ENCODE data around the gene ATXN10.

DNA sequence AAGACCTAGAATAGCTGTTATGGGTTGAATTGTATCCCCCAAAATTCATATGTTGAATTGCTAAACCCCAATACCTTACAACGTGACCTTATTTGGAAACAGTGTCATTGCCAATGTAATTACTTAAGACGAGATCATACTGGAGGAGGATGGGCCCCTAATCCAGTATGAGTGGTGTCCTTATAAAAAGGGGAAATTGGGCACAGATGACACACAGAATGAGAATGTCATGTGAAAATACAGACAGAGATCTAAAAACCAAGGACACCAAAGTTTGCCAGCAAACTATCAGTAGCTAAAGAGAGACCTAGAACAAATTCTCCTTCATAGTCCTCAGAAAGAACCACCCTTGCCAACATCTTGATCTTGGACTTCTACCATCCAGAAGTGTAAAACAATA lies 127.7 kb downstream of the ATXN10 start:
- TF ChIP-seq CTCF (IDR thresholded peaks at IDR 0.05) = no peak
- no peak for TF ChIP-seq POLR2A (IDR thresholded peaks at IDR 0.05)

Data from lower leg skin (tissue), 3 donors.